Endometrial microvascular endothelial cells (primary cell): Measurements from ENCODE around the gene BCL2. TPM values are rescaled to one million over a fixed set of nuclear protein-coding genes. Genes with fewer than 3 reads are reported as not detected.
"Not testable (repeated sequence)": the region's sequence is repeated elsewhere in the genome, so short reads cannot be mapped to it uniquely, and the experiment has no call there.

Experiments
- in situ Hi-C: cut with HindIII; loops from 2 replicates; pipeline ENCODE4 v1.10.0; 2017; ENCODE audit warnings: low sequenced_read_pairs, low pct_unique_long_range_greater_than_20kb; ENCODE audit errors: inconsistent ontology term
- total RNA-seq: library from RNA; depleted of rRNA; stranded (reverse); fragments of >200 nt; gene quantifications from one replicate; pipeline ENCODE4 v1.2.3, GENCODE V29; 2015; ENCODE audit errors: inconsistent ontology term

Gene BCL2
- total RNA-seq, result 0.56 TPM

- in situ Hi-C loops, result loop anchor here (10.0 kb wide), 1 partner anchor 305 kb away; no protein-coding TSS in a partner anchor
Observed at GRCh38 chr18:63319383-63320122, at the start of gene BCL2. TSS of gene BCL2 (minus strand) at chr18:63319769.

GRCh38 chr18:63368611-63369010 lies 49.0 kb upstream of the BCL2 start:
- in situ Hi-C loops, result no loop called here

- in situ Hi-C loops, result no loop called here
Observed at GRCh38 chr18:63367053-63367953, 47.7 kb upstream of the BCL2 start, which contains the start of gene KDSR. TSS of gene KDSR (minus strand) at chr18:63367206. CDS start at chr18:63367118, 88 bp downstream.

- in situ Hi-C loops, result no loop called here
Observed at GRCh38 chr18:63366213-63367052, 46.9 kb upstream of the BCL2 start.

- in situ Hi-C loops, result no loop called here
Observed at GRCh38 chr18:63365876-63366212, 46.3 kb upstream of the BCL2 start.

- in situ Hi-C loops, result no loop called here
Observed at GRCh38 chr18:63363951-63364350, 44.4 kb upstream of the BCL2 start.

GRCh38 chr18:63363420-63363819 lies 43.9 kb upstream of the BCL2 start:
- in situ Hi-C loops, result not testable (repeated sequence)

- in situ Hi-C loops, result no loop called here
Observed at GRCh38 chr18:63356272-63356896, 36.8 kb upstream of the BCL2 start.

- in situ Hi-C loops, result no loop called here
Observed at GRCh38 chr18:63350230-63350629, 30.7 kb upstream of the BCL2 start.

- in situ Hi-C loops, result loop anchor here (25.0 kb wide), 1 partner anchor 211 kb away; no protein-coding TSS in a partner anchor
Observed at GRCh38 chr18:63348508-63349136, 29.1 kb upstream of the BCL2 start.

GRCh38 chr18:63346480-63347183 lies 27.1 kb upstream of the BCL2 start:
- in situ Hi-C loops, result loop anchor here (25.0 kb wide), 1 partner anchor 209 kb away; no protein-coding TSS in a partner anchor

GRCh38 chr18:63346031-63346430 lies 26.5 kb upstream of the BCL2 start:
- in situ Hi-C loops, result loop anchor here (25.0 kb wide), 1 partner anchor 209 kb away; no protein-coding TSS in a partner anchor

GRCh38 chr18:63344918-63345317 lies 25.3 kb upstream of the BCL2 start:
- in situ Hi-C loops, result loop anchor here (25.0 kb wide), 1 partner anchor 208 kb away; no protein-coding TSS in a partner anchor

GRCh38 chr18:63344263-63344662 lies 24.7 kb upstream of the BCL2 start:
- in situ Hi-C loops, result loop anchor here (25.0 kb wide), 1 partner anchor 207 kb away; no protein-coding TSS in a partner anchor

GRCh38 chr18:63342206-63342605 lies 22.6 kb upstream of the BCL2 start:
- in situ Hi-C loops, result loop anchor here (25.0 kb wide), 1 partner anchor 205 kb away; no protein-coding TSS in a partner anchor

- in situ Hi-C loops, result loop anchor here (25.0 kb wide), 1 partner anchor 203 kb away; no protein-coding TSS in a partner anchor
Observed at GRCh38 chr18:63339920-63340484, 20.4 kb upstream of the BCL2 start.
